NCI-H2227 treated with DMSO at 0.1 percent for 48 hours (cell line): ENCODE results near the gene ATRAID.

Source experiments
- DNase-seq: peaks from one replicate; lab custom pipeline; 2025; lab: John Stamatoyannopoulos, UW

Gene ATRAID

GRCh38 chr2:27250652-27251379, 39.0 kb downstream of the ATRAID start:
- no peak for DNase-seq

- no peak for DNase-seq
Observed at GRCh38 chr2:27251766-27252165, 39.9 kb downstream of the ATRAID start.

GRCh38 chr2:27255187-27255586, 43.3 kb downstream of the ATRAID start:
- DNase-seq: no peak

- DNase-seq: no peak
Observed at GRCh38 chr2:27255660-27256059, 43.8 kb downstream of the ATRAID start.

GRCh38 chr2:27256855-27257454, 45.1 kb downstream of the ATRAID start:
- no peak for DNase-seq

- no peak for DNase-seq
Observed at GRCh38 chr2:27258051-27258450, 46.2 kb downstream of the ATRAID start.

GRCh38 chr2:27261241-27261925, 49.5 kb downstream of the ATRAID start:
- DNase-seq: no peak

GRCh38 chr2:27261926-27262298, 50.1 kb downstream of the ATRAID start:
- no peak for DNase-seq

- DNase-seq: peak; percentile 37
Observed at GRCh38 chr2:27262379-27263286, 50.8 kb downstream of the ATRAID start, which contains the start of gene SLC30A3. Gene SLC30A3, minus strand, starts transcription at chr2:27263047. Its CDS starts 141 bp downstream, at chr2:27262906.

- DNase-seq: no peak
Observed at GRCh38 chr2:27263287-27264252, 51.7 kb downstream of the ATRAID start.

GRCh38 chr2:27264253-27264752, 52.5 kb downstream of the ATRAID start:
- DNase-seq: no peak

GRCh38 chr2:27264753-27265535, 53.1 kb downstream of the ATRAID start:
- DNase-seq: peak; percentile 57

- no peak for DNase-seq
Observed at GRCh38 chr2:27265536-27265870, 53.7 kb downstream of the ATRAID start.
